PFSK-1 (cell line): Measurements from ENCODE around the gene CDK12.

ENCODE experiments used
- FOXP2 ChIP-seq: optimal IDR thresholded peaks from 2 replicates; pipeline ENCODE3; 2011; ENCODE audit warnings: borderline replicate concordance, control low read depth, inconsistent platforms; ENCODE audit not compliant: insufficient read depth; ENCODE audit errors: extremely low read length, extremely low read depth
- POLR2AphosphoS5 ChIP-seq: IDR thresholded peaks from 2 replicates; pipeline ENCODE4 v1.6.1; 2012; ENCODE audit warnings: low read depth, mild to moderate bottlenecking, control low read depth, low read length, moderate library complexity
- REST ChIP-seq, 2 experiments: IDR thresholded peaks; 2 replicates each; pipeline versions ENCODE4 v1.6.1 to v1.8.0; 2011 to 2012; ENCODE audit warnings: low read depth in 2 of 2, low read length in 2 of 2, control low read depth in 1 of 2, inconsistent platforms in 1 of 2, mild to moderate bottlenecking in 1 of 2, moderate library complexity in 1 of 2; ENCODE audit not compliant: insufficient read depth in 1 of 2
- SIN3A ChIP-seq: IDR thresholded peaks from 2 replicates; pipeline ENCODE4 v1.6.1; 2012; ENCODE audit warnings: mild to moderate bottlenecking, low read length, moderate library complexity, borderline replicate concordance; ENCODE audit not compliant: insufficient read depth
- TAF1 ChIP-seq: IDR thresholded peaks from 2 replicates; pipeline ENCODE4 v1.6.1; 2012; ENCODE audit warnings: low read length, control low read depth, borderline replicate concordance; ENCODE audit not compliant: insufficient read depth

The CDK12 gene

GRCh38 chr17:39462631-39463375, 1.5 kb downstream of the CDK12 start:
- TF ChIP-seq TAF1 (no peak), POLR2AphosphoS5 (no peak), SIN3A (peak; percentile 48; the same call in 1 of the 2 replicates), REST (IDR thresholded peaks at IDR 0.05; ENCODE audit: insufficient read depth in 1 of 2, low read depth in 2 of 2, low read length in 2 of 2) (0 out of 4 replicates have a peak, but pooled peaks of 1 of the 2 experiments have one; percentile 7)

GRCh38 chr17:39473310-39473709, 12.0 kb downstream of the CDK12 start:
- TF ChIP-seq FOXP2 = no peak
- TF ChIP-seq REST (IDR thresholded peaks at IDR 0.05; ENCODE audit: insufficient read depth in 1 of 2, low read depth in 2 of 2, low read length in 2 of 2) = peak in 1 of 2 experiments; percentile 39; a peak in 1 of 4 replicates

- TF ChIP-seq REST (IDR thresholded peaks at IDR 0.05; ENCODE audit: insufficient read depth in 1 of 2, low read depth in 2 of 2, low read length in 2 of 2) (no peak), FOXP2 (no peak), TAF1 (no peak), POLR2AphosphoS5 (no peak), SIN3A (no peak)
Observed at GRCh38 chr17:39483506-39483905, 22.2 kb downstream of the CDK12 start.

GRCh38 chr17:39484178-39484577, 22.9 kb downstream of the CDK12 start:
- no peak for TF ChIP-seq SIN3A
- TF ChIP-seq REST (IDR thresholded peaks at IDR 0.05; ENCODE audit: insufficient read depth in 1 of 2, low read depth in 2 of 2, low read length in 2 of 2) = no peak
- no peak for TF ChIP-seq POLR2AphosphoS5
- no peak for TF ChIP-seq TAF1
- no peak for TF ChIP-seq FOXP2

- TF ChIP-seq TAF1 = no peak
Observed at GRCh38 chr17:39485555-39485954, 24.3 kb downstream of the CDK12 start.
